ENCODE data around the gene ESYT1.
"Not testable (repeated sequence)": the region's sequence is repeated elsewhere in the genome, so short reads cannot be mapped to it uniquely, and the experiment has no call there.

Gene ESYT1

DNA sequence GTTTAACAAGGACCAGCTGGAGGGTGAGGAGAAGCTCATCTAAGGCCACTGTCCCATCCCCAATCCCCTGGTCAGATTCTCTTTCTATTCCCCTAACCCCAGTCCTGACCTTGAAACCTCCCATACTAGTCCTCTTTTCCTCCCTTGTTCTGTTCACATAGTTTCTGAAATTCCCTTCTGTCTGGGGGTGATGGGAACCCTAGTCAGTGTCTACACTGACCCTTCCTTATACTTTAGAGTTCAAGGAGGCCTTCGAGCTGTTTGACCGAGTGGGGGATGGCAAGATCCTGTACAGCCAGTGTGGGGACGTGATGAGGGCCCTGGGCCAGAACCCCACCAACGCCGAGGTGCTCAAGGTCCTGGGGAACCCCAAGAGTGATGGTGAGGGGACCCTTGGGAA is 26.8 kb downstream of the ESYT1 start:
- H3K9ac ChIP-seq = no peak overlapping the region
- H3K9me3 ChIP-seq (ENCODE audit: control insufficient read depth, low read length) = no peaks in the 10 kb centered on the region
- TF ChIP-seq, protein P1, sequence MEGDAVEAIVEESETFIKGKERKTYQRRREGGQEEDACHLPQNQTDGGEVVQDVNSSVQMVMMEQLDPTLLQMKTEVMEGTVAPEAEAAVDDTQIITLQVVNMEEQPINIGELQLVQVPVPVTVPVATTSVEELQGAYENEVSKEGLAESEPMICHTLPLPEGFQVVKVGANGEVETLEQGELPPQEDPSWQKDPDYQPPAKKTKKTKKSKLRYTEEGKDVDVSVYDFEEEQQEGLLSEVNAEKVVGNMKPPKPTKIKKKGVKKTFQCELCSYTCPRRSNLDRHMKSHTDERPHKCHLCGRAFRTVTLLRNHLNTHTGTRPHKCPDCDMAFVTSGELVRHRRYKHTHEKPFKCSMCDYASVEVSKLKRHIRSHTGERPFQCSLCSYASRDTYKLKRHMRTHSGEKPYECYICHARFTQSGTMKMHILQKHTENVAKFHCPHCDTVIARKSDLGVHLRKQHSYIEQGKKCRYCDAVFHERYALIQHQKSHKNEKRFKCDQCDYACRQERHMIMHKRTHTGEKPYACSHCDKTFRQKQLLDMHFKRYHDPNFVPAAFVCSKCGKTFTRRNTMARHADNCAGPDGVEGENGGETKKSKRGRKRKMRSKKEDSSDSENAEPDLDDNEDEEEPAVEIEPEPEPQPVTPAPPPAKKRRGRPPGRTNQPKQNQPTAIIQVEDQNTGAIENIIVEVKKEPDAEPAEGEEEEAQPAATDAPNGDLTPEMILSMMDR (IDR thresholded peaks at IDR 0.05) = no peak
- H3K4me3 ChIP-seq (ENCODE audit: low read depth, low read length) = no peak overlapping the region
- peaks cover 15% of the 10 kb centered on the region for H3K79me2 ChIP-seq
- H3K27me3 ChIP-seq (ENCODE audit: control insufficient read depth, insufficient read depth, low read length) = no peaks in the 10 kb centered on the region
- H3K36me3 ChIP-seq (ENCODE audit: control insufficient read depth, insufficient read depth, low read length) = no peaks in the 10 kb centered on the region
- no peak overlapping the region for H3K4me2 ChIP-seq (ENCODE audit: low read length)
- H3K27ac ChIP-seq = no peak overlapping the region
- H2AFZ ChIP-seq = no peak overlapping the region
- peaks cover 26% of the 10 kb centered on the region for H3K4me1 ChIP-seq

DNA sequence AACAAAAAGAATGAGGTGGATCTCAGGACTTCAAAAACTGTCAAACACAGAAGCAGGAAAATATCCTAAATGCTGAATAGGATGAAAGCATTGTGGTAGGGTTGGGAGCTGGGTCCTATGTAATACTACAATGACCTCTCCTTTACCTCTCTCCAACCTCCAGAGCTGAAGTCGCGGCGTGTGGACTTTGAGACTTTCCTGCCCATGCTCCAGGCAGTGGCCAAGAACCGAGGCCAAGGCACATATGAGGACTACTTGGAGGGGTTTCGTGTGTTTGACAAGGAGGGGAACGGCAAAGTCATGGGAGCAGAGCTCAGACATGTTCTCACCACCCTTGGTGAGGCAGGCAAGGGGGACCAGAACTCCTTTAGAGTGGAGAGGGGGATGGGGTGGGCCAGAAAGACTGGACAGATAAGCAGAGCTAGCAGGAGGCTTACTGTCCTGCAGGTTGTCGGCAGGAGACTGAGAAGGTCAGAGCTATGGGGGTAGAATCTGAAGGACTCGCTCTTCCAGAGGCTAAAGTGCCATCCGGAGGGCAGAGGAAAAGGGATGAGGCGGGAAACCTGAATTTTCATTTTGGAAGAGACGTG is 27.3 kb downstream of the ESYT1 start:
- no peak overlapping the region for H3K9ac ChIP-seq
- peaks cover 31% of the 10 kb centered on the region for H3K4me1 ChIP-seq
- H3K36me3 ChIP-seq (ENCODE audit: control insufficient read depth, insufficient read depth, low read length) = no peaks in the 10 kb centered on the region
- no peak overlapping the region for H3K4me3 ChIP-seq (ENCODE audit: low read depth, low read length)
- TF ChIP-seq, protein P1 (IDR thresholded peaks at IDR 0.05) = no peak
- no peak overlapping the region for H2AFZ ChIP-seq
- H3K79me2 ChIP-seq = peaks cover 20% of the 10 kb centered on the region
- H3K4me2 ChIP-seq (ENCODE audit: low read length) = no peak overlapping the region
- H3K27me3 ChIP-seq (ENCODE audit: control insufficient read depth, insufficient read depth, low read length) = no peaks in the 10 kb centered on the region
- no peak overlapping the region for H3K27ac ChIP-seq
- no peaks in the 10 kb centered on the region for H3K9me3 ChIP-seq (ENCODE audit: control insufficient read depth, low read length)

GRCh38 chr12:56156464-56157200 is 28.6 kb downstream of the ESYT1 start:
- H3K79me2 ChIP-seq = peaks cover 22% of the 10 kb centered on the region
- peak overlapping the region; percentile 99 for H3K27ac ChIP-seq
- H2AFZ ChIP-seq = peak overlapping the region; percentile 85
- not testable (repeated sequence) for H3K9me3 ChIP-seq (ENCODE audit: control insufficient read depth, low read length); H3K9ac ChIP-seq; H3K27me3 ChIP-seq (ENCODE audit: control insufficient read depth, insufficient read depth, low read length); H3K36me3 ChIP-seq (ENCODE audit: control insufficient read depth, insufficient read depth, low read length)
- peak overlapping the region; percentile 80 for H3K4me2 ChIP-seq (ENCODE audit: low read length)
- H3K4me3 ChIP-seq (ENCODE audit: low read depth, low read length) = peak overlapping the region; percentile 100
- peaks cover 34% of the 10 kb centered on the region for H3K4me1 ChIP-seq

DNA sequence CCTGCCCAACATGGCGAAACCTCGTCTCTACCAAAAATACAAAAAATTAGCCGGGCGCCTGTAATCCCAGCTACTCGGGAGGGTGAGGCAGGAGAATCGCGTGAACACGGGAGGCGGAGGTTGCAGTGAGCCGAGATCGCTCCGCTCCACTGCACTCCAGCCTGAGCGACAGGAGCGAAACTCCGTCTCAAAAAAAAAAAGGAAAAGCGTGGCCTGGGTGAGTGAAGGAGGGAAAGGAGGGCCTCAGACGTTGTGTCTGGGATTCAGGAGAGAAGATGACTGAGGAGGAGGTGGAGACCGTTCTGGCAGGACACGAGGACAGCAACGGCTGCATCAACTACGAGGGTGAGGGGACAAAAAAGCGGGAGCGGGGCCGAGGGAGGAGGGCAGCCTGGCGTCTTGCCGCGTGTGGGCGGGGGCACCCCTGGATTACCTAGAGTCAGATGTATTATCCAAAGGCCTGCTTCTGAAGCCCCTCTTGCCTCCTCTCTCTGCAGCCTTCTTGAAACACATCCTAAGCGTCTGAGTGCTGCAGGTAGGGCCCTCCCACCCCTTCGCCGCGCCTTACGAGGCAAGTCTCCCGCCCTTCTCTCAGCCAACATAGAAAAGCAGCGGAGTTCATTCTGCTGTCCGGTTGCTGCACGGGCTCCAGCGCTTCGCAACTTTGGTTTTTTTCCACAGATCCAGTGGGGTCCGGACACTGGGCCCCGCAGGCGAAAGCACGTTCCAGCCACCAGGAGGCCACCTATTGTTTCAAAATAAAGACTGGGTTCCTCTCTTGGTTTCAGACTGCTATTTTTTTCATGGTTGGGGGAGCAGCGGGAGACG is 29.3 kb downstream of the ESYT1 start:
- TF ChIP-seq, protein P1 (IDR thresholded peaks at IDR 0.05) = peak; percentile 85
- peak overlapping the region; percentile 99 for H3K27ac ChIP-seq

More for the DNA sequence above, 29.3 kb downstream of the ESYT1 start:
- H3K36me3 ChIP-seq (ENCODE audit: control insufficient read depth, insufficient read depth, low read length) = no peaks in the 10 kb centered on the region
- H3K79me2 ChIP-seq = peaks cover 22% of the 10 kb centered on the region
- peaks cover 32% of the 10 kb centered on the region for H3K4me1 ChIP-seq
- no peaks in the 10 kb centered on the region for H3K9me3 ChIP-seq (ENCODE audit: control insufficient read depth, low read length)
- no peaks in the 10 kb centered on the region for H3K27me3 ChIP-seq (ENCODE audit: control insufficient read depth, insufficient read depth, low read length)
- H3K4me3 ChIP-seq (ENCODE audit: low read depth, low read length) = peak overlapping the region; percentile 100
- peak overlapping the region; percentile 80 for H3K4me2 ChIP-seq (ENCODE audit: low read length)
- peak overlapping the region; percentile 85 for H2AFZ ChIP-seq
- peak overlapping the region; percentile 5 for H3K9ac ChIP-seq
